Measurements from ENCODE around the gene ANK3.

The ANK3 gene

DNA sequence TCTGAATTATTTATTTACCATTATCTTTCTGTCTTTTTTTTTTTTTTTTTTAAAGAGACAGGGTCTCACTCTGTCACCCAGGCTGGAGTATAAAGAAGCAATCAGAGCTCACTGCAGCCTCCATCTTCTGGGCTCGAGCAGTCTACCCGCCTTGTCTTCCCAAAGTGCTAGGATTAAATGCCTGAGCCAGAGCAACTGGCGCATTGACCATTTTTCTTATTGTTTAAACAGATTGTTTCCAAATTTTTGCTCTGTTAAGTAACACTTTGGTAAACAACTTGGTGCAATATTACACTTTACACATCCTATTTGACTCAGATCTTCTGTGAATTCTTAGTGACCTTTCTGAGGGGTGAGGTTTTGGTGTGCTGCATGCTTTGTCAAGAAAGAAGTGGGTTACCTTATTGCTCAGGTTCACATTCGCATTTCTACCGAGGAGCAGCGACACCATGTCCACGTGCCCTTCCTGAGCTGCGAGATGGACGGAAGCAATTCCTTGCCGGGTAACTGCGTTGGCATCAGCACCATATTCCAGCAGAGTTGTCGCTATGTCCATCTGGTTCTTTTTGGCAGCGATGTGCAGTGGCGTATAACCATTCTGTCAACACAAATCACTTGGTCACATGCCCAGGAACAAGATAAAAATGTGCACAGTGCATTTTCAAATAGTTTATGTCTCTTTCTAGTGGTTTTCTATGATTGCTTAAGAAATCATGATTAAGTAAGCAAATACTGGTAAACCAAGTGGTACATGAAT is 203.2 kb downstream of the ANK3 start:
- no peak for DNase-seq (ENCODE audit: low read depth in 1 of 2, low spot score in 1 of 2)

GRCh38 chr10:60185421-60185820 is 204.3 kb downstream of the ANK3 start:
- no peak for DNase-seq (ENCODE audit: low read depth in 1 of 2, low spot score in 1 of 2)

- DNase-seq (ENCODE audit: low read depth in 1 of 2, low spot score in 1 of 2), result no peak
These were observed 207.0 kb downstream of the ANK3 start for GRCh38 chr10:60182691-60183090.

DNA sequence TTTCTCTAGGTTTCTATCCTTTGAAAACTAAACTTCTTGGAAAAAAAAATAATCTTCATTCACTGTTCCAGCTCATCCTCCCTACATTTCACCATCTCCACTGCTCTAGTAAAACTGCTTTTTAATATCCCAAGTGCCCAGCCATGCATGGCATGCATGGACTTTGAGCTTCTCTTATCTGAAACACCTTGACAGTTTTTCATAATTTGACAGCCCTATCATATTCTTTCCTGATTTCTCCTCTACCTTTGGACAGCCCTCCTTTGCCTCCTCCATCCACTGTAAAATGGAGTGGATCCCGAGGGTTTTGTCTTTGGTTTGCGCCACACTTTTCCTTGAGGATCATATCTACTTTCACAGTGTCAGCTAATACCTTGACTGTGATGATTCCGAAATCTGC is 212.8 kb downstream of the ANK3 start:
- no peak for DNase-seq (ENCODE audit: low read depth in 1 of 2, low spot score in 1 of 2)

DNA sequence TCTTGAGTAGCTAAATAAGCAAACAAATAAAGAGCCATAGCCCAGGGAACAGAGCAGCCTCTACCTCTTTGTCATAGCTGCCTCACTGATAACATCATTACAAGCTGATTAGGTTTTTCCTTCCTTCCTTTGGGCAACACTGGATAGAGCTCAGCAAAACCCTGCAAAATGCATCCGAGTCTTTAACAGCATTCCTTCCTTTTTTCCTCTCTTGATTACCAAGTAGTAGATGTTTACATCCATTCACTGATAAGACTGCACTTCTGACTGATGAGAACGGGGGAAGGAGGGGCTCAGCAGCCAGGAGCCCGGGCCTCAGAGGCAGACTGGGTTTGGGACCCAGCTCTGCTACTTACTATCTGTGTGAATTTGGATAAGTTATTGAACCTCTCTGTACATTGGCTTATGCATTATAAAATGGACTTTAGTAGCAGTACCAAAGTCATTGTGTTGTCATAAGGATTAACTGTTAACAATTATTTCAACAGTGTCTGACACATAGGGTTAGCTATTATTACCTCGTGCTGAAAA is 214.2 kb downstream of the ANK3 start:
- no peak for DNase-seq (ENCODE audit: low read depth in 1 of 2, low spot score in 1 of 2)

- no peak for DNase-seq (ENCODE audit: low read depth in 1 of 2, low spot score in 1 of 2)
These were observed 217.2 kb downstream of the ANK3 start for GRCh38 chr10:60172363-60172990.

DNA sequence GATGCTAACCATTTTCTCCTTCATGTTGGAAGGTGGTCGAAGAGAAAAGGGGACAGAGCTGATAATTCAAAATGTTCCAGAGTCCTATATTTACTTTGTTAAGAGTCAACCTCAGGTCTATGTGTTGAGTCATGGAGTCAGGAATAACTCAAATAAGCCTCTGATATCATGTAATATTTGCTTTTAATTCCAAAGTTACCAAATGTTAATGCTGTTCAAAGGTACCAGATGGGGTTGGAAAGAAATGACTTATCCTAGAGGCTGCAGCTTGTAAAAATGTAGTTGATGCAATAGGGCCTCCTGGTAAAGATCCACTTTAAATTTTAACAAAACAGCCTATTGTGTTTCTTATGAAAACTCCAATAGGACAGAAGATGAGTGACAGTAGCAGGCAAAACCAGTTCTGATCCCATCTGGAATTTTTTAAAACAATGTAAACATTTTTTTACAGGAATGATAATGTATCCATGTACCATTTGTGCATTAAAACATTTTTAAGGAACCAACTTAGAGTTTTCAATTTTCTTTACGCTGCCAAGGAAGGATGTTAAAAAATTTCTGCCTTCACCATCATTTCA is 218.2 kb downstream of the ANK3 start:
- DNase-seq (ENCODE audit: low read depth in 1 of 2, low spot score in 1 of 2), result no peak

- DNase-seq (ENCODE audit: low read depth in 1 of 2, low spot score in 1 of 2), result no peak
These were observed 219.4 kb downstream of the ANK3 start for GRCh38 chr10:60170250-60170649.

DNA sequence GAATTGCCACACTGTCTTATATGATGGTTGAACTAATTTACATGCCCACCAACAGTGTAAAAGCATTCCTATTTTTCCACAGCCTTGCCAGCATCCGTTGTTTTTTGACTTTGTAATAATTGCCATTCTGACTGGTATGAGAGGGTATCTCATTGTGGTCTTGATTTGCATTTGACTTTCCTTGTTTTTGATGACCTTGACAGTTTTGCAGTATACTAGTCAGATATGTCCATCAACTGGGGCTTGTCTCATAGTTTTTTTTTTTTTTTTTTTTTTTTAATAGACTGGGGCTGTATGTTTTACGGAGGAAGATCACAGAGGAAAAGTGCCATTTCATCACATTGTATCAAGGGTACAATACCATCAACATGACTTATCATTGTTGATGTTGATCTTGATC is 220.6 kb downstream of the ANK3 start:
- no peak for DNase-seq (ENCODE audit: low read depth in 1 of 2, low spot score in 1 of 2)

GRCh38 chr10:60167050-60167449 is 222.6 kb downstream of the ANK3 start:
- no peak for DNase-seq (ENCODE audit: low read depth in 1 of 2, low spot score in 1 of 2)

GRCh38 chr10:60163786-60164185 is 225.9 kb downstream of the ANK3 start:
- DNase-seq (ENCODE audit: low read depth in 1 of 2, low spot score in 1 of 2), result no peak

DNA sequence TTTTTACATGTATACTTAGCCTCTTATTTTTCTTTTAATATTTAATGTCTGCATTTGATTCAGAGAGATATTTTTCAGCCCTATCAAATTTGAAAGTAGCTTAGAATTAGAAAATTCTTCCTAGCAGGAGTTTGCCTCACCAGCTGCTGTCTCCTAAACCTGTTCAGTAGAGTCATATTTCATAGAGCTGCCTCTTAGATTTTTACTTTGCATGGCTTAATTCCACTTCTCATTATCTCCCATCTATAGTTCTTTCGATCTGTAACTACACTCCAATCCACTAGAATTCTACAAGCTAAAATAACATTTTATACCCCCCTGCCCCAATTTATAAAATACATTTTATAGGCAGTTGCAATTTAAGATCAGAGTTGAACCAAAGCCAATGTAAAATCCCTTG is 227.0 kb downstream of the ANK3 start:
- DNase-seq (ENCODE audit: low read depth in 1 of 2, low spot score in 1 of 2), result no peak

GRCh38 chr10:60155943-60156683 is 233.6 kb downstream of the ANK3 start:
- DNase-seq (ENCODE audit: low read depth in 1 of 2, low spot score in 1 of 2), result no peak

- no peak for DNase-seq (ENCODE audit: low read depth in 1 of 2, low spot score in 1 of 2)
These were observed 234.4 kb downstream of the ANK3 start for GRCh38 chr10:60155099-60155877.

GRCh38 chr10:60149003-60149402 is 240.7 kb downstream of the ANK3 start:
- no peak for DNase-seq (ENCODE audit: low read depth in 1 of 2, low spot score in 1 of 2)

DNA sequence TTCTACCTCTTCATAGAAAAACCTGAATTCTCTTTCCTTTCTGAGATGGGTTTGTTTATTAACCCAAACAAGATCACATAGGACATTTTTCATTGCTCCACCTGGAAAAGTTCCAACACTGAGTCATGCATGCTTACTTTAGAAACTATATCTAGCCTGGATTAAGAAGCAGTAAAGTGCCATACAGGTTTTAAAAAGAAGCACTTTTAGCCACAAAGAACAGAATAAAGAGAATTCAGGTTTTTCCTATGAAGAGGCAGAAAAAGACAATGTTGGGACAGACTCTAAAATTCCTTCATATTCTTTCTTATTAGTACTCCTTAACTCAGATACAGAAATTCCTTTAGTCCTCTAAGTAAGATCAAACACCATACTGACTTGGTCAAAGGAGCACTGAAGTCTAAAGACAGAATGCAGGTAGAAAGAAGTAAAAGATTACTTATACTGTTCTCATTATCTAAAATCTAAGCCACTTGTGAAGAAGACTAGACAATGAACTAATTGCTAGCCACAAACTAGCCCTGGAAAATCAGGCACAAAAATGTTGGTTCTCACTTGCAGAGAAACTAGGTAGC is 241.3 kb downstream of the ANK3 start:
- DNase-seq (ENCODE audit: low read depth in 1 of 2, low spot score in 1 of 2), result no peak

DNA sequence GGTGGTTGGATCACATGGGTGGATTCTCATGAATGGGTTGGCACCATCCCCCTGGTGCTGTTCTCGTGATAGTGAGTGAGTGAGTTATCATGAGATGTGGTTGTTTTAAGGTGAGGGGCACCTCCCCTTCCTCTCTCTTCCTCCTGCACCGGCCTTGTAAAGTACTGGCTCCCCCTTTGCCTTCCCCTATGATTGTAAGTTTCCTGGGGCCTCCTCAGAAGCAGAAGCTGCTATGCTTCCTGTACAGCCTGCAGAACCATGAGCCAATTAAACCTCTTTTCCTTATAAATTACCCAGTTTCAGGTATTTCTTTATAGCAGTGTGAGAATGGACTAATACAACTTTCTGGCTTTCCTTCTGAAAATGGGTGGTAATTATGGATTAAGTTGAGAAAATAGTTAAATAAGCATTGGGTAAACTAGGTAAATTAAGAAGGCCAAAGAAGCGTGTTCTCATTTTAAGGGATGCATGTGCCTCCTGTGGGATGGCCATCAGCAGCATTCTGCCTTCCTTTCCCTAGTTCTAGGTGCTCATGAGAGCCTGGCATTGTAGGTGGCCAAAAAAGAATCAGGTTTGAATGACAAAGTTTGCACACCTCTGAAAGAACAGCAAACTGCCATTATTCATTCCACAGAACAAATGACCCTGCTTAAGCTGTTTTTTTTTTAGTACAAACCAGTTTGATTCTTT is 242.0 kb downstream of the ANK3 start:
- DNase-seq (ENCODE audit: low read depth in 1 of 2, low spot score in 1 of 2), result no peak

DNA sequence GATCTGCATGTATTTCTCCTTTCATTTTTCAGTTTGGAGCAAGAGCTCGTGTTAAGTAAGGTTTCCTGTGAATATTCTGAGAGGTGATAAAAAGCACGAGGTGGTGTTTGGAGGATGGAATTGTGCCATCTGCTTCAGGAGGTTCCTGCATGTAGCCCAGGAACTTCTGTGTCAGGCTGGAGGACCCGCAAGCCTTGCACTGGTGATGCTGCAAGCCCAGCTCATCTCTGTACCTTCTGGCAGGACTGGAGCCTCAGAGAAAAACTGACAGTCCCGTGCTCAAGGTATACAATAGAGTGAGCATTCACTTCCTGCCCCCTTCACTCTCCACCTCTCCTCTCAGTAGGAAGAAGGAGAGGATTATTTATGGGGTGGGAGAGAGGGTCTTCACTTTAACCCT is 242.7 kb downstream of the ANK3 start:
- DNase-seq (ENCODE audit: low read depth in 1 of 2, low spot score in 1 of 2), result no peak

DNA sequence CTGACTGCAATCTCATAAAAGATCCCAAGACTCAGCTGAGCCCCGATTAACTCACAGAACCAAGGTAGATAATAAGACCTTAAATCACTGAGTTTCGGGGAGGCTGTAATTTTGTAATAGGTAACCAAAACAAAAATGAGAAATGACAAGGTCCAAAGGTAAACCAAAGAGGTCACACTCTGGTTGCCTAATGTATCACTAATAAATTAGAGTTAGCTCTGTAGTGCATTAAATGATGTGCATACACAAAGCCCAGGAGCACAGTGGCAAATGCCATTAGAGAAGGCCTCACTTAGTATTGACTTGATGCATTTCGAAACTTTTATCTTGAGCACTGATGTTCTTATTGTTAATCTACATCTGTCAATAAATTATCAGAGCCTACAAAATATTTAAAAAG is 245.6 kb downstream of the ANK3 start:
- DNase-seq (ENCODE audit: low read depth in 1 of 2, low spot score in 1 of 2), result no peak

DNA sequence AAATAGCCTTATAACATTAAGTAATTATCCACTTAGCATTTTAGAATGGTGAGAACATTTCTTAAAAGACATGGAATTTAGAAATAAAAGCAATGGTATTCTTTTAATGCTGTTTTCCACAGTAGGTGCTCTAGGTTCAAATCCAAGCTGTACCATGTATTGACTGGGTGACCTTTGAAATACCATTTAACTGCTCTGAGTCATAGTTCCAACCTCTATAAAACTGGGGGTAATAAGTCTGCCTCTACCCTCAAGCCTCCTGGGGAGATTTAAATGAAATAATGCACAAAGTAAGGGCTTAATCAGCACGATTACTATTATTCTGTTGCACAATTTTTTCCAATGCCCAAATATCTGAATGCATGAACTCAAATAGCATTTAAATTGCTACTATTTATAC is 246.9 kb downstream of the ANK3 start:
- no peak for DNase-seq (ENCODE audit: low read depth in 1 of 2, low spot score in 1 of 2)

Measured in stimulated activated CD4-positive, alpha-beta T cell treated with anti-CD3 and anti-CD28 coated beads, Interleukin-15, amount 100 ng/mL, for 1 hour (primary cell).